K562 (cell line): ENCODE results near the gene RHBDL3.

Source experiments
- BCL6 ChIP-seq: fragments of 250-450 bp; sonication (Bioruptor Pico); IDR thresholded peaks from 2 replicates; pipeline ENCODE4 v1.4.0; 2020
- BCOR ChIP-seq: fragments of 450-650 bp; IDR thresholded peaks from 2 replicates; pipeline ENCODE4 v1.6.1; 2016
- CBX5 ChIP-seq: IDR thresholded peaks from 2 replicates; pipeline ENCODE4 v1.6.1; 2014; ENCODE audit warnings: low read depth, borderline replicate concordance
- CTCF ChIP-seq, 3 experiments: IDR thresholded peaks in 2 of 3; conservative IDR thresholded peaks in 1 of 3; 2 replicates each; pipeline ENCODE4 v1.5.1; 2011 to 2012; ENCODE audit warnings: low read length in 3 of 3, mild to moderate bottlenecking in 3 of 3, control low read depth in 2 of 3, improper control_type of control experiment in 1 of 3, inconsistent platforms in 1 of 3, low read depth in 1 of 3, mixed read lengths in 1 of 3, moderate library complexity in 1 of 3; ENCODE audit not compliant: insufficient read depth in 2 of 3
- GABPB1 ChIP-seq: sonication (generic); formaldehyde crosslinking; IDR thresholded peaks from 2 replicates; pipeline ENCODE4 v1.8.0; 2022; ENCODE audit warnings: mild to moderate bottlenecking, missing genetic modification reagents
- NR1H2 ChIP-seq: sonication (generic); formaldehyde crosslinking; IDR thresholded peaks from 2 replicates; pipeline ENCODE4 v1.4.0; 2020; ENCODE audit warnings: mild to moderate bottlenecking, missing genetic modification reagents
- TAF1 ChIP-seq: IDR thresholded peaks from 2 replicates; pipeline ENCODE4 v1.6.1; 2011; ENCODE audit warnings: mild to moderate bottlenecking, low read length, moderate library complexity; ENCODE audit not compliant: insufficient read depth, control insufficient read depth, severe bottlenecking; ENCODE audit errors: extremely low read depth
- TBP ChIP-seq: optimal IDR thresholded peaks from 2 replicates; pipeline ENCODE3; 2011; ENCODE audit warnings: low read depth, low read length, improper control_type of control experiment
- ZNF282 ChIP-seq: sonication (generic); formaldehyde crosslinking; IDR thresholded peaks from 2 replicates; pipeline ENCODE4 v1.8.1; 2023; ENCODE audit warnings: missing genetic modification reagents
- ZNF609 ChIP-seq: sonication (generic); formaldehyde crosslinking; IDR thresholded peaks from 2 replicates; pipeline ENCODE4 v1.8.1; 2023; ENCODE audit warnings: missing genetic modification reagents, mild to moderate bottlenecking, borderline replicate concordance

GRCh38 chr17:32335046-32335445 is 69.4 kb downstream of the RHBDL3 start:
- TF ChIP-seq BCL6 (CRISPR knock-in tag): no peak
- no peak for TF ChIP-seq CBX5
- TF ChIP-seq ZNF282 (CRISPR knock-in tag): no peak
- no peak for TF ChIP-seq NR1H2 (CRISPR knock-in tag)
- TF ChIP-seq TBP: no peak
- TF ChIP-seq BCOR: no peak
- no peak for TF ChIP-seq CTCF (IDR thresholded peaks at IDR 0.05 in 2 of 3, conservative IDR thresholded peaks at IDR 0.05 in 1 of 3; ENCODE audit: insufficient read depth in 2 of 3, low read depth in 1 of 3, low read length in 3 of 3)
- no peak for TF ChIP-seq TAF1
- TF ChIP-seq ZNF609: no peak
- no peak for TF ChIP-seq GABPB1 (CRISPR knock-in tag)
